Left lung (tissue), 14 donors: Measurements from ENCODE around the gene ALG1. TPM values are rescaled to one million over a fixed set of nuclear protein-coding genes. Genes with fewer than 3 reads are reported as not detected.
A peak's percentile ranks its signal among the peaks of the same experiment; 100 is the strongest.

Experiments used
- ATAC-seq: fragments of 200-7000 bp; cut with Tn5 transposase; one replicate; pipeline ENCODE4 v1.9.1; 2020; ENCODE audit warnings: moderate library complexity
- DNase-seq, 4 donors: peaks; one replicate each; pipeline ENCODE4 v3.0.0-alpha.2; 2013 to 2020
- H3K27ac ChIP-seq, 2 donors: fragments of 200-600 bp; sonication (generic) in 1 of 2; one replicate each; pipeline versions ENCODE4 v1.5.0 to v1.8.0; 2020 to 2021
- H3K27me3 ChIP-seq, 2 donors: fragments of 200-600 bp; sonication (generic) in 1 of 2; one replicate each; pipeline versions ENCODE4 v1.5.0 to v1.8.0; 2020 to 2021
- H3K36me3 ChIP-seq, 2 donors: fragments of 200-600 bp; sonication (generic) in 1 of 2; one replicate each; pipeline versions ENCODE4 v1.5.0 to v1.8.0; 2020 to 2021
- H3K4me1 ChIP-seq, 2 donors: fragments of 200-600 bp; one replicate each; pipeline ENCODE4 v1.8.0; 2021
- H3K4me3 ChIP-seq, 2 donors: fragments of 200-600 bp; sonication (generic) in 1 of 2; one replicate each; pipeline versions ENCODE4 v1.5.0 to v1.8.0; 2020 to 2021; ENCODE audit warnings: mild to moderate bottlenecking in 1 of 2
- H3K9me3 ChIP-seq, 2 donors: fragments of 200-600 bp; sonication (generic) in 1 of 2; one replicate each; pipeline versions ENCODE4 v1.5.0 to v1.8.0; 2020 to 2021
- intact Hi-C, 2 donors: fragments of 100-400 bp; cut with DNase I; formaldehyde crosslinking; loops; one replicate each; pipeline versions ENCODE4 v1.11.2 to v1.14.2; 2022
- long read RNA-seq, 12 donors: library from polyadenylated mRNA in 2 of 12; unstranded in 2 of 12; transcript quantifications; one replicate each; pipeline ENCODE4 v2.0.0 and lab custom pipeline, GENCODE V29; 2019 to 2026
- polyA plus RNA-seq, 6 donors: library from polyadenylated mRNA; unstranded; fragments of 120-200 nt; gene quantifications; one replicate each; pipeline ENCODE4 v1.2.1, GENCODE V29; 2013; ENCODE audit not compliant: insufficient read length in 6 of 6
- total RNA-seq, 2 donors: library from RNA; stranded (reverse); fragmentation: NEBNext Ultra II Directional; extraction: Animal tissue kit (Norgen Biotek cat#: 25700); gene quantifications; one replicate each; pipeline ENCODE4 v1.2.1, GENCODE V29; 2021
- TF ChIP-seq, protein P1 (sequence below), 2 donors: fragments of 200-600 bp; sonication (generic) in 1 of 2; IDR thresholded peaks; one replicate each; pipeline versions ENCODE4 v1.5.0 to v1.8.0; 2021; ENCODE audit warnings: antibody characterized with exemption in 2 of 2
- donor health status: DM: no; HTN: yes; CAD: no.
- donor health status: DM: no; HTN: no; CAD: no.

Gene ALG1, protein sequence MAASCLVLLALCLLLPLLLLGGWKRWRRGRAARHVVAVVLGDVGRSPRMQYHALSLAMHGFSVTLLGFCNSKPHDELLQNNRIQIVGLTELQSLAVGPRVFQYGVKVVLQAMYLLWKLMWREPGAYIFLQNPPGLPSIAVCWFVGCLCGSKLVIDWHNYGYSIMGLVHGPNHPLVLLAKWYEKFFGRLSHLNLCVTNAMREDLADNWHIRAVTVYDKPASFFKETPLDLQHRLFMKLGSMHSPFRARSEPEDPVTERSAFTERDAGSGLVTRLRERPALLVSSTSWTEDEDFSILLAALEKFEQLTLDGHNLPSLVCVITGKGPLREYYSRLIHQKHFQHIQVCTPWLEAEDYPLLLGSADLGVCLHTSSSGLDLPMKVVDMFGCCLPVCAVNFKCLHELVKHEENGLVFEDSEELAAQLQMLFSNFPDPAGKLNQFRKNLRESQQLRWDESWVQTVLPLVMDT
- 10 to 100 TPM; 28.5 to 39.0 TPM for total RNA-seq
- 10 to 100 TPM; 20.2 to 23.0 (median 21.5) TPM for polyA plus RNA-seq
- long read RNA-seq, donor 1, transcript ALG1-201 (13 exons, 2,132 nt), result major isoform, 7 of 363 reads
- long read RNA-seq, donor 1, partial matches to known transcripts, result 157 of 363 reads
- long read RNA-seq, donor 1, other reads (novel, unspliced or antisense), result 197 of 363 reads
- long read RNA-seq, donor 2, partial matches to known transcripts, result 64 of 124 reads
- long read RNA-seq, donor 2, other reads (novel, unspliced or antisense), result 56 of 124 reads
- long read RNA-seq, donor 3, transcript ALG1-201 (13 exons, 2,132 nt), result major isoform, 6 of 89 reads
- long read RNA-seq, donor 3, partial matches to known transcripts, result 29 of 89 reads
- long read RNA-seq, donor 3, other reads (novel, unspliced or antisense), result 53 of 89 reads
- long read RNA-seq, donor 4, transcript ALG1-201 (13 exons, 2,132 nt), result major isoform, 27 of 29 reads
- long read RNA-seq, donor 4, partial matches to known transcripts, result 0 of 29 reads
- long read RNA-seq, donor 4, other reads (novel, unspliced or antisense), result 2 of 29 reads
- long read RNA-seq, donor 5, transcript ALG1-201 (13 exons, 2,132 nt), result major isoform, 5 of 225 reads
- long read RNA-seq, donor 5, partial matches to known transcripts, result 114 of 225 reads
- long read RNA-seq, donor 5, other reads (novel, unspliced or antisense), result 105 of 225 reads
- long read RNA-seq, donor 6, transcript ALG1-201 (13 exons, 2,132 nt), result major isoform, 9 of 169 reads
- long read RNA-seq, donor 6, partial matches to known transcripts, result 80 of 169 reads
- long read RNA-seq, donor 6, other reads (novel, unspliced or antisense), result 77 of 169 reads
- long read RNA-seq, donor 7, transcript ALG1-201 (13 exons, 2,132 nt), result major isoform, 8 of 192 reads
- long read RNA-seq, donor 7, partial matches to known transcripts, result 98 of 192 reads
- long read RNA-seq, donor 7, other reads (novel, unspliced or antisense), result 85 of 192 reads
- long read RNA-seq, donor 8, transcript ALG1-201 (13 exons, 2,132 nt), result major isoform, 9 of 185 reads
- long read RNA-seq, donor 8, partial matches to known transcripts, result 99 of 185 reads
- long read RNA-seq, donor 8, other reads (novel, unspliced or antisense), result 77 of 185 reads
- long read RNA-seq, donor 9, result 0 reads
- long read RNA-seq, donor 10, transcript ALG1-201 (13 exons, 2,132 nt), result major isoform, 60 of 72 reads
- long read RNA-seq, donor 10, partial matches to known transcripts, result 3 of 72 reads
- long read RNA-seq, donor 10, other reads (novel, unspliced or antisense), result 9 of 72 reads
- long read RNA-seq, donor 11, result 0 reads
- long read RNA-seq, donor 12, partial matches to known transcripts, result 253 of 265 reads
- long read RNA-seq, donor 12, other reads (novel, unspliced or antisense), result 11 of 265 reads

GRCh38 chr16:5071681-5072333, at the start of gene ALG1:
Gene ALG1 (plus strand): TSS chr16:5071843. CDS start chr16:5071850, 7 bp downstream.
- Histone ChIP-seq H3K4me3 (peak within 1 kb of the TSS; percentile 58 to 80), H3K36me3 (peaks cover 0 to 29% of the 10 kb centered on the region in 2 donors), H3K27me3 (no peaks in the 10 kb centered on the region), H3K4me1 (peaks cover 3 to 18% of the 10 kb centered on the region in 2 donors), H3K27ac (peak within 1 kb of the TSS; percentile 76 to 86), H3K9me3 (no peaks in the 10 kb centered on the region)
- peak; percentile 94 for ATAC-seq
- TF ChIP-seq, protein P1, sequence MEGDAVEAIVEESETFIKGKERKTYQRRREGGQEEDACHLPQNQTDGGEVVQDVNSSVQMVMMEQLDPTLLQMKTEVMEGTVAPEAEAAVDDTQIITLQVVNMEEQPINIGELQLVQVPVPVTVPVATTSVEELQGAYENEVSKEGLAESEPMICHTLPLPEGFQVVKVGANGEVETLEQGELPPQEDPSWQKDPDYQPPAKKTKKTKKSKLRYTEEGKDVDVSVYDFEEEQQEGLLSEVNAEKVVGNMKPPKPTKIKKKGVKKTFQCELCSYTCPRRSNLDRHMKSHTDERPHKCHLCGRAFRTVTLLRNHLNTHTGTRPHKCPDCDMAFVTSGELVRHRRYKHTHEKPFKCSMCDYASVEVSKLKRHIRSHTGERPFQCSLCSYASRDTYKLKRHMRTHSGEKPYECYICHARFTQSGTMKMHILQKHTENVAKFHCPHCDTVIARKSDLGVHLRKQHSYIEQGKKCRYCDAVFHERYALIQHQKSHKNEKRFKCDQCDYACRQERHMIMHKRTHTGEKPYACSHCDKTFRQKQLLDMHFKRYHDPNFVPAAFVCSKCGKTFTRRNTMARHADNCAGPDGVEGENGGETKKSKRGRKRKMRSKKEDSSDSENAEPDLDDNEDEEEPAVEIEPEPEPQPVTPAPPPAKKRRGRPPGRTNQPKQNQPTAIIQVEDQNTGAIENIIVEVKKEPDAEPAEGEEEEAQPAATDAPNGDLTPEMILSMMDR (IDR thresholded peaks at IDR 0.05), result no peak
- intact Hi-C loops, result no loop called here
- DNase-seq, result peak; percentile 86 to 98 (median 92)

- Histone ChIP-seq H3K36me3 (peaks cover 0 to 17% of the 10 kb centered on the region in 2 donors), H3K9me3 (no peaks in the 10 kb centered on the region), H3K4me1 (no peaks in the 10 kb centered on the region), H3K4me3 (no peak overlapping the region), H3K27me3 (no peaks in the 10 kb centered on the region), H3K27ac (no peak overlapping the region)
- ATAC-seq (no peak), DNase-seq (no peak)
- TF ChIP-seq, protein P1 (IDR thresholded peaks at IDR 0.05), result no peak
- intact Hi-C loops, result no loop called here
Measured at GRCh38 chr16:5022521-5022920, 49.1 kb upstream of the ALG1 start.

DNA sequence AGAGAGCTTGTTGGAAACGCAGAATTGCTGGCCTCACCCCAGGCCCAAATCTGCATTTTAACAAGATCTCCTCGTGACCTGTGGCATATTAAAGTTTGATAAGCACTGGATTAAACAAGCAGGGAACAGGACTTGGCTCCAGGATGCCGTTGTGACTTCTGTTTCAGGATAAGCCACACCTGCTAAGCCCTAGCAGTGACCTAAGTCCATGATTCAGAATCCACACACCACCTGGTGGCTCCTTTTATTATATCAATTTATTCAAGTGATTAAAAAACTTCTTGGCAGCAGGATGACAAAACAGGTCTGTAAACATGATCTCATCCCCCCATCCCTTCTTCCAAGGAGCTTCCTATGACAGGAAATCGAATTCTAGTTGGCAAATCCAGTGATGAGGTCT, 47.0 kb upstream of the ALG1 start:
- TF ChIP-seq, protein P1 (IDR thresholded peaks at IDR 0.05), result no peak
- ATAC-seq (peak; percentile 30), DNase-seq (no peak)
- no peaks in the 10 kb centered on the region for H3K9me3 ChIP-seq
- no peak overlapping the region for H3K27ac ChIP-seq
- H3K4me3 ChIP-seq, result no peak overlapping the region
- intact Hi-C loops, result no loop called here
- H3K27me3 ChIP-seq, result no peaks in the 10 kb centered on the region
- H3K4me1 ChIP-seq, result no peaks in the 10 kb centered on the region
- H3K36me3 ChIP-seq, result peaks cover 0 to 36% of the 10 kb centered on the region in 2 donors

- Histone ChIP-seq H3K9me3 (no peaks in the 10 kb centered on the region), H3K4me3 (no peak overlapping the region), H3K27ac (no peak overlapping the region), H3K4me1 (no peaks in the 10 kb centered on the region), H3K27me3 (no peaks in the 10 kb centered on the region), H3K36me3 (peaks cover 0 to 41% of the 10 kb centered on the region in 2 donors)
- intact Hi-C loops, result no loop called here
- no peak for ATAC-seq
- TF ChIP-seq, protein P1 (IDR thresholded peaks at IDR 0.05), result no peak
- no peak for DNase-seq
Measured at GRCh38 chr16:5025171-5025632, 46.4 kb upstream of the ALG1 start.
